Measurements from ENCODE around the gene UBE2Z. TPM values are rescaled to one million over a fixed set of nuclear protein-coding genes. Genes with fewer than 3 reads are reported as not detected.

The UBE2Z gene
- total RNA-seq, 1 experiment from 2014 or later, result 65.1 TPM

DNA sequence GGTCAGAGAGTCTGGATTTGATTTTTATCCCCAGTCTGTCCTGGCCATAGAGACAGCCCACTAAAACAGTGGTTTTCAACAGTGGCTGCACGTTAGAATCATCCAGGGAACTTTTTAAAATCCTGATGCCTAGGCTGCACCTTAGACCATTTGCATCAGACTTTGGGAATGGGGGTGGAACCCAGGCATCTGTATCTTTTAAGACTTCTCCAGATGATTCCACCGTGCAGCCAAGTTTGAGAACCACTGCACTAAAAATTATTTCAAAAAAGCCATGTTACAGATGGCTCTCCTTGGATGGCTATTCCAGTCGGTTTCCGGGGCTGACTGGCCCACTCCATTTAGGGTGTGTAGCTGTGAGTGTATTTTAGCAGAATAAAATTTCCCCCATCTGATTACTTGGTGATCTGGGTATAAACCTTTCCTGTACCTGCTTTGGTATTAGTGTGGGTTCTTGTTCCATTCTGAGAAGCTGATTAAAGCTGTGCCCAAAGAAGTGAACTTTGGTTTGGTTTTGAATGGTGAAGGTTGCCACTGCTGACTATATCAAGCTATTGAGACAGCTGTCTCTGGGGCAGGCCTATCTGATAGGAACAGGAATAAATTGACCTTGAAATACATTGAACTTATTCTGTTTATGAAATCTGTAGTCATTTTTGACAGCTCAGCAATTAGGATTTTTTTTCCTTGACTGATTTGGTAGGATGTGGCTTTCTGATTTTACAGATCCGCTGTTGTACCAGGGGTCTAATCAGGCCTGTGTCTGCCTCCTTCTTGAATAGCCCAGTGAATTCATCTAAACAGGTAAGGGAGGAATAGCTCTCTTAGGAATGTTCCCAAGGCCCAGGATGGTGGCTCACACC lies 14.3 kb upstream of the UBE2Z start (continued):
- TF ChIP-seq AFF4 (CRISPR knock-in tag; IDR thresholded peaks at IDR 0.05; ENCODE audit: borderline replicate concordance), result no peak
- TF ChIP-seq HMGXB4 (CRISPR knock-in tag; IDR thresholded peaks at IDR 0.05), result no peak
- TF ChIP-seq ZNF121 (CRISPR knock-in tag; IDR thresholded peaks at IDR 0.05), result no peak
- TF ChIP-seq FOXJ3 (CRISPR knock-in tag; IDR thresholded peaks at IDR 0.05; ENCODE audit: borderline replicate concordance), result no peak
- no peak for TF ChIP-seq CREB1 (CRISPR knock-in tag; IDR thresholded peaks at IDR 0.05)

DNA sequence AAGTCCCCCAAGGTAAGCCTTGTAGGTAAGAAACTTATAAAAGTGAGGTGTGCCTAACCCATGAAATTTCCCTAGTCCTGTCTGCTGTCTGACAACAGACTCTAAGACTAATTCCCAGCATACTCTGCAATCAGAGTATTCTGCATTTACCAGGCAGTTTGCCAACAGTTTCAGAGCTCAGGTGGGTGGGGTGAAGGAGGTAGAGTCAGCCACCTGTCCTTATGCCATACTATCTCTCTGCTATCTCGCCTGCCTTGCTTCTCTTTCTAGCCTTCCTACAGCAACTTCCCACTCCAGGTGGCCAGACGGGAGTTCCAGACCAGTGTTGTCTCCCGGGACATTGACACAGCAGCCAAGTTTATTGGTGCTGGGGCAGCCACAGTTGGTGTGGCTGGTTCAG lies 13.3 kb upstream of the UBE2Z start:
- no peak for DNase-seq (ENCODE audit: low spot score)
- H3K27me3 Mint-ChIP-seq (ENCODE audit: low read depth), result no peaks in the 10 kb centered on the region
- POLR2A ChIA-PET, result interaction anchor here (1.6 kb wide), 1 partner anchor 12 kb away, joined by 4 read pairs; no protein-coding TSS in a partner anchor
- CTCF ChIA-PET, result interaction anchor here (2.6 kb wide), 1 partner anchor 11 kb away, joined by 11 read pairs; no protein-coding TSS in a partner anchor
- no peak for ATAC-seq
- peaks cover 16% of the 10 kb centered on the region for H3K36me3 Mint-ChIP-seq
- peaks cover 11% of the 10 kb centered on the region for H3K4me1 Mint-ChIP-seq
- TF ChIP-seq, protein P1, sequence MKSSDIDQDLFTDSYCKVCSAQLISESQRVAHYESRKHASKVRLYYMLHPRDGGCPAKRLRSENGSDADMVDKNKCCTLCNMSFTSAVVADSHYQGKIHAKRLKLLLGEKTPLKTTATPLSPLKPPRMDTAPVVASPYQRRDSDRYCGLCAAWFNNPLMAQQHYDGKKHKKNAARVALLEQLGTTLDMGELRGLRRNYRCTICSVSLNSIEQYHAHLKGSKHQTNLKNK (CRISPR knock-in tag; IDR thresholded peaks at IDR 0.05), result no peak
- H3K27ac Mint-ChIP-seq, result no peak overlapping the region
- H3K4me3 Mint-ChIP-seq, result no peak overlapping the region
- H3K9me3 Mint-ChIP-seq, result no peaks in the 10 kb centered on the region

GRCh38 chr17:48901241-48901640 lies 7.0 kb upstream of the UBE2Z start:
- ATAC-seq (0 out of 2 replicates have a peak, but pooled peaks have one; percentile 29), DNase-seq (ENCODE audit: low spot score) (no peak)
- CTCF ChIA-PET, result no interaction called here

More at GRCh38 chr17:48901241-48901640, 7.0 kb upstream of the UBE2Z start:
- no peak overlapping the region for H3K4me3 Mint-ChIP-seq
- POLR2A ChIA-PET, result interaction anchor here (0.5 to 1.8 kb wide), 2 partner anchors 9 to 103 kb away, joined by 7 to 13 read pairs; partner anchors contain the start of gene ATP5MC1
- no peaks in the 10 kb centered on the region for H3K9me3 Mint-ChIP-seq
- TF ChIP-seq NR1H2 (CRISPR knock-in tag; IDR thresholded peaks at IDR 0.05), result no peak
- TF ChIP-seq ELF4 (CRISPR knock-in tag; IDR thresholded peaks at IDR 0.05; ENCODE audit: low read depth), result no peak
- no peak for TF ChIP-seq ZNF317 (CRISPR knock-in tag; IDR thresholded peaks at IDR 0.05; ENCODE audit: borderline replicate concordance, low read depth)
- TF ChIP-seq ZNF219 (CRISPR knock-in tag; IDR thresholded peaks at IDR 0.05; ENCODE audit: borderline replicate concordance), result no peak
- TF ChIP-seq GABPB1 (CRISPR knock-in tag; IDR thresholded peaks at IDR 0.05), result no peak
- TF ChIP-seq MAX (CRISPR knock-in tag; IDR thresholded peaks at IDR 0.05), result no peak
- no peak for TF ChIP-seq TP53 (CRISPR knock-in tag; IDR thresholded peaks at IDR 0.05)
- TF ChIP-seq ZNF138 (CRISPR knock-in tag; conservative IDR thresholded peaks at IDR 0.05), result no peak
- TF ChIP-seq ZNF232 (CRISPR knock-in tag; IDR thresholded peaks at IDR 0.05), result no peak
- no peak for TF ChIP-seq STAT6 (CRISPR knock-in tag; conservative IDR thresholded peaks at IDR 0.05; ENCODE audit: low read depth)
- H3K27ac Mint-ChIP-seq, result no peak overlapping the region
- H3K4me1 Mint-ChIP-seq, result no peaks in the 10 kb centered on the region
- no peaks in the 10 kb centered on the region for H3K27me3 Mint-ChIP-seq (ENCODE audit: low read depth)
- H3K36me3 Mint-ChIP-seq, result peaks cover 1% of the 10 kb centered on the region; the same call in 1 of the 2 replicates

Measured in WTC11 (cell line).